Measurements from ENCODE around the gene VSIR.

- no peak for TF ChIP-seq EP300 (IDR thresholded peaks at IDR 0.05; ENCODE audit: borderline replicate concordance)
- TF ChIP-seq, protein P1, sequence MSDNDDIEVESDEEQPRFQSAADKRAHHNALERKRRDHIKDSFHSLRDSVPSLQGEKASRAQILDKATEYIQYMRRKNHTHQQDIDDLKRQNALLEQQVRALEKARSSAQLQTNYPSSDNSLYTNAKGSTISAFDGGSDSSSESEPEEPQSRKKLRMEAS (IDR thresholded peaks at IDR 0.05): no peak
- TF ChIP-seq RAD21 (IDR thresholded peaks at IDR 0.05; ENCODE audit: low read depth): no peak
- no peak for TF ChIP-seq TAF1 (IDR thresholded peaks at IDR 0.05; ENCODE audit: low read depth)
Observed at GRCh38 chr10:71815515-71816130, 42.3 kb upstream of the VSIR start.

Data from Ishikawa (cell line).